ENCODE results near the gene ZC3H12A. TPM values are rescaled to one million over a fixed set of nuclear protein-coding genes. Genes with fewer than 3 reads are reported as not detected.

The ZC3H12A gene
- total RNA-seq, 1 experiment from 2014 or later: 9.4 TPM

GRCh38 chr1:37434292-37435225 lies 39.8 kb upstream of the ZC3H12A start:
- peak; percentile 93 for ATAC-seq
- H3K4me1 ChIP-seq (ENCODE audit: control insufficient read depth, insufficient read depth, low read length): no peaks in the 10 kb centered on the region
- no peak for TF ChIP-seq POLR2AphosphoS5 (IDR thresholded peaks at IDR 0.05; ENCODE audit: low read depth, low read length)
- peak; percentile 98 for TF ChIP-seq CTCF (IDR thresholded peaks at IDR 0.05)
- peaks cover 2% of the 10 kb centered on the region; the same call in 1 of the 2 replicates for H3K27me3 ChIP-seq (ENCODE audit: control insufficient read depth, insufficient read depth, low read length)
- no peak overlapping the region for H3K27ac ChIP-seq (ENCODE audit: low read length)
- in situ Hi-C loops (cut with HindIII; ENCODE audit: low pct_unique_long_range_greater_than_20kb, low sequenced_read_pairs) (no loop called here), intact Hi-C loops (cut with micrococcal nuclease; ENCODE audit: unreplicated experiment) (loop anchor here (5.0 kb wide), 2 partner anchors 732 to 857 kb away; no protein-coding TSS in a partner anchor)
- no peaks in the 10 kb centered on the region for H3K36me3 ChIP-seq (ENCODE audit: control insufficient read depth, insufficient read depth, low read length)
- DNase-seq (ENCODE audit: low read depth, low spot score): peak; percentile 25
- H3K9me3 ChIP-seq (ENCODE audit: control insufficient read depth, insufficient read depth, low read depth, low read length): no peaks in the 10 kb centered on the region
- ChIA-PET POLR2A (no interaction called here), CTCF (interaction anchor here (0.5 to 1.0 kb wide), 7 partner anchors 28 to 925 kb away, joined by 3 to 4 read pairs (median 3); no protein-coding TSS in a partner anchor)
- no TSS peak for BruUV-seq (replicated peaks)
- no peak overlapping the region for H3K4me3 ChIP-seq (ENCODE audit: low read depth in 2 of 2, low read length in 2 of 2)

- Histone ChIP-seq H3K27me3 (ENCODE audit: control insufficient read depth, insufficient read depth, low read length) (0 out of 2 replicates have a peak, but pooled peaks cover 3% of the 10 kb centered on the region), H3K27ac (ENCODE audit: low read length) (no peak overlapping the region), H3K4me3 (ENCODE audit: low read depth in 2 of 2, low read length in 2 of 2) (no peak overlapping the region), H3K36me3 (ENCODE audit: control insufficient read depth, insufficient read depth, low read length) (no peaks in the 10 kb centered on the region), H3K9me3 (ENCODE audit: control insufficient read depth, insufficient read depth, low read depth, low read length) (no peaks in the 10 kb centered on the region), H3K4me1 (ENCODE audit: control insufficient read depth, insufficient read depth, low read length) (no peaks in the 10 kb centered on the region)
- intact Hi-C loops (cut with micrococcal nuclease; ENCODE audit: unreplicated experiment) (no loop called here), in situ Hi-C loops (cut with HindIII; ENCODE audit: low pct_unique_long_range_greater_than_20kb, low sequenced_read_pairs) (no loop called here)
- no peak for ATAC-seq
- POLR2A ChIA-PET: interaction anchor here (0.6 kb wide), 1 partner anchor 369 kb away, joined by 4 read pairs; no protein-coding TSS in a partner anchor
- CTCF ChIA-PET: interaction anchor here (1.4 kb wide), 1 partner anchor 22 kb away, joined by 3 read pairs; no protein-coding TSS in a partner anchor
- BruUV-seq (replicated peaks): no TSS peak
- TF ChIP-seq CTCF (IDR thresholded peaks at IDR 0.05) (no peak), SIN3A (IDR thresholded peaks at IDR 0.05; ENCODE audit: borderline replicate concordance, insufficient read depth, low read depth, low read length) (no peak), TCF7L2 (IDR thresholded peaks at IDR 0.05; ENCODE audit: low read depth, low read length) (no peak), POLR2AphosphoS5 (IDR thresholded peaks at IDR 0.05; ENCODE audit: low read depth, low read length) (no peak)
- TF ChIP-seq, protein P1, sequence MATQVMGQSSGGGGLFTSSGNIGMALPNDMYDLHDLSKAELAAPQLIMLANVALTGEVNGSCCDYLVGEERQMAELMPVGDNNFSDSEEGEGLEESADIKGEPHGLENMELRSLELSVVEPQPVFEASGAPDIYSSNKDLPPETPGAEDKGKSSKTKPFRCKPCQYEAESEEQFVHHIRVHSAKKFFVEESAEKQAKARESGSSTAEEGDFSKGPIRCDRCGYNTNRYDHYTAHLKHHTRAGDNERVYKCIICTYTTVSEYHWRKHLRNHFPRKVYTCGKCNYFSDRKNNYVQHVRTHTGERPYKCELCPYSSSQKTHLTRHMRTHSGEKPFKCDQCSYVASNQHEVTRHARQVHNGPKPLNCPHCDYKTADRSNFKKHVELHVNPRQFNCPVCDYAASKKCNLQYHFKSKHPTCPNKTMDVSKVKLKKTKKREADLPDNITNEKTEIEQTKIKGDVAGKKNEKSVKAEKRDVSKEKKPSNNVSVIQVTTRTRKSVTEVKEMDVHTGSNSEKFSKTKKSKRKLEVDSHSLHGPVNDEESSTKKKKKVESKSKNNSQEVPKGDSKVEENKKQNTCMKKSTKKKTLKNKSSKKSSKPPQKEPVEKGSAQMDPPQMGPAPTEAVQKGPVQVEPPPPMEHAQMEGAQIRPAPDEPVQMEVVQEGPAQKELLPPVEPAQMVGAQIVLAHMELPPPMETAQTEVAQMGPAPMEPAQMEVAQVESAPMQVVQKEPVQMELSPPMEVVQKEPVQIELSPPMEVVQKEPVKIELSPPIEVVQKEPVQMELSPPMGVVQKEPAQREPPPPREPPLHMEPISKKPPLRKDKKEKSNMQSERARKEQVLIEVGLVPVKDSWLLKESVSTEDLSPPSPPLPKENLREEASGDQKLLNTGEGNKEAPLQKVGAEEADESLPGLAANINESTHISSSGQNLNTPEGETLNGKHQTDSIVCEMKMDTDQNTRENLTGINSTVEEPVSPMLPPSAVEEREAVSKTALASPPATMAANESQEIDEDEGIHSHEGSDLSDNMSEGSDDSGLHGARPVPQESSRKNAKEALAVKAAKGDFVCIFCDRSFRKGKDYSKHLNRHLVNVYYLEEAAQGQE (IDR thresholded peaks at IDR 0.05; ENCODE audit: insufficient read depth in 1 of 2, low read depth in 2 of 2, low read length in 1 of 2): no peak
- no peak for DNase-seq (ENCODE audit: low read depth, low spot score)
Measured at GRCh38 chr1:37437087-37437486, 37.3 kb upstream of the ZC3H12A start.

Measured in Panc1 (cell line).